Measurements from ENCODE around the gene ARID2.

GRCh38 chr12:45704968-45705367 lies 24.5 kb upstream of the ARID2 start:
- TF ChIP-seq CTCF (optimal IDR thresholded peaks at IDR 0.05 in 1 of 3, IDR thresholded peaks at IDR 0.05 in 1 of 3, conservative IDR thresholded peaks at IDR 0.05 in 1 of 3; ENCODE audit: extremely low read depth in 1 of 3, insufficient read depth in 2 of 3, low read length in 3 of 3) (no peak), EZH2 (IDR thresholded peaks at IDR 0.05; ENCODE audit: low read length) (no peak)

Measured in keratinocyte (primary cell).